ACC112 (cell line): ENCODE results near the gene CIT.

ENCODE experiments used
- H2AFZ ChIP-seq: fragments of 200-600 bp; sonication (generic); one replicate; pipeline ENCODE4 v1.6.0; 2017; ENCODE audit warnings: antibody characterized with exemption, low read length; ENCODE audit not compliant: unreplicated experiment
- H3K27ac ChIP-seq: fragments of 200-600 bp; sonication (generic); 2 replicates; pipeline ENCODE4 v1.5.1; 2014; ENCODE audit warnings: low read depth, mild to moderate bottlenecking, antibody characterized with exemption, low read length, moderate library complexity
- H3K27me3 ChIP-seq: fragments of 200-600 bp; sonication (generic); 2 replicates; pipeline ENCODE4 v1.6.1; 2014; ENCODE audit warnings: mild to moderate bottlenecking, antibody characterized with exemption, low read length, moderate library complexity, mixed read lengths; ENCODE audit not compliant: insufficient read depth
- H3K36me3 ChIP-seq: fragments of 200-600 bp; sonication (generic); 2 replicates; pipeline ENCODE4 v1.6.1; 2016; ENCODE audit warnings: mild to moderate bottlenecking, antibody characterized with exemption, low read length, moderate library complexity, mixed read lengths; ENCODE audit not compliant: insufficient read depth
- H3K4me1 ChIP-seq: fragments of 200-600 bp; sonication (generic); one replicate; pipeline ENCODE4 v1.6.1; 2016; ENCODE audit warnings: low read length, mixed read lengths; ENCODE audit not compliant: insufficient read depth, unreplicated experiment, control insufficient read depth
- H3K4me3 ChIP-seq: fragments of 200-600 bp; sonication (generic); 2 replicates; pipeline ENCODE4 v1.5.1; 2014; ENCODE audit warnings: mild to moderate bottlenecking, low read depth, low read length
- H3K79me2 ChIP-seq: fragments of 200-600 bp; sonication (generic); one replicate; pipeline ENCODE4 v1.6.0; 2016; ENCODE audit warnings: low read length; ENCODE audit not compliant: control insufficient read depth, unreplicated experiment, insufficient read depth

The CIT gene

DNA sequence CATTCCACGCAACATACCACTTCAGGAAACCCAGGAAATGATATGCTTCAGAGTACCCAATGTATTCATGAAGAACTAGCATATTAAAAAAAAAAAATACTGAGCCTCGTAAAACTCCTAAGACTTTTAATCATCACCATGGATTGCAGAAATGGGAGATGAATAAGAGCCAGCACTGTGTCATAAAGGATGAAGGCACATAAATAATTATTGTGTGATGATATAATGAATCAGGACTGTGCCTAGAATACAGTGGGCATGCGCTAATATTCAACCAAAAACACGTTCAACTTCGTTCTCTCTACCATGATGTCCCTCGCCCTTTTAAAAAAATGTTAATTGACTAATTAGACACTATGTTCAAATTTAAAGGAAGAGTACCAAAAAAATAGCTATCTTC lies 68.7 kb downstream of the CIT start:
- H3K36me3 ChIP-seq, result peaks cover 10% of the 10 kb centered on the region; the same call in 1 of the 2 replicates
- H3K4me3 ChIP-seq, result peak overlapping the region; percentile 52; the same call in 1 of the 2 replicates
- no peak overlapping the region for H3K27ac ChIP-seq
- H3K27me3 ChIP-seq, result no peaks in the 10 kb centered on the region
- peaks cover 20% of the 10 kb centered on the region for H3K4me1 ChIP-seq
- no peaks in the 10 kb centered on the region for H3K79me2 ChIP-seq
- no peak overlapping the region for H2AFZ ChIP-seq

GRCh38 chr12:119807380-119807779 lies 69.7 kb downstream of the CIT start:
- H3K4me3 ChIP-seq, result no peak overlapping the region
- no peaks in the 10 kb centered on the region for H3K79me2 ChIP-seq
- no peak overlapping the region for H2AFZ ChIP-seq
- H3K27me3 ChIP-seq, result no peaks in the 10 kb centered on the region
- H3K4me1 ChIP-seq, result peaks cover 20% of the 10 kb centered on the region
- peaks cover 10% of the 10 kb centered on the region; the same call in 1 of the 2 replicates for H3K36me3 ChIP-seq
- H3K27ac ChIP-seq, result no peak overlapping the region

- H3K27ac ChIP-seq, result no peak overlapping the region
- peaks cover 7% of the 10 kb centered on the region; the same call in 1 of the 2 replicates for H3K36me3 ChIP-seq
- H3K79me2 ChIP-seq, result no peaks in the 10 kb centered on the region
- H3K4me3 ChIP-seq, result no peak overlapping the region
- peak overlapping the region; percentile 10 for H2AFZ ChIP-seq
- peaks cover 20% of the 10 kb centered on the region for H3K4me1 ChIP-seq
- H3K27me3 ChIP-seq, result no peaks in the 10 kb centered on the region
These were observed 73.0 kb downstream of the CIT start for GRCh38 chr12:119804011-119804641.

- Histone ChIP-seq H3K4me3 (no peak overlapping the region), H2AFZ (no peak overlapping the region), H3K36me3 (peaks cover 9% of the 10 kb centered on the region; the same call in 1 of the 2 replicates), H3K4me1 (peaks cover 13% of the 10 kb centered on the region), H3K27ac (no peak overlapping the region), H3K79me2 (no peaks in the 10 kb centered on the region), H3K27me3 (no peaks in the 10 kb centered on the region)
These were observed 73.7 kb downstream of the CIT start for GRCh38 chr12:119803381-119803791.

DNA sequence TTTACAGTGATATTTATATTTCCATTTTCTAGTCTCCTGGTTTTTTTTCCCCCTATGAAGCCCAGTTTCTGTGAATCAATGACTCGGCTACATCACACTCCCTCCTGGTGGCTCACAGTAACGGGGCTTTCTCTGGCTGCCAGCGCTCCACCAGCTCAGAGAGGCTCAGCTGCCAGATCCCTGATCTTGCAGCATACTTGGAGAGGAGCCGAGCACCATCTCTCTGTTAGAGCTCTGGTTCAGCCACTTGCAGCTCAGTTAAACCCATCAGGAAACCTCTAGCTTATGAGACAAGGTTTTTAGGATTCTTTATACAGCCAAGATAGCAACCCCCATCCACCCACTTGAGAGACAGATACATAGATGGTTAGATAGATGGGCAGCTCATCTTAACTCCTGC lies 74.6 kb downstream of the CIT start:
- H3K79me2 ChIP-seq, result no peaks in the 10 kb centered on the region
- peaks cover 9% of the 10 kb centered on the region; the same call in 1 of the 2 replicates for H3K36me3 ChIP-seq
- H2AFZ ChIP-seq, result no peak overlapping the region
- peaks cover 10% of the 10 kb centered on the region for H3K4me1 ChIP-seq
- H3K27ac ChIP-seq, result no peak overlapping the region
- H3K4me3 ChIP-seq, result no peak overlapping the region
- H3K27me3 ChIP-seq, result no peaks in the 10 kb centered on the region

GRCh38 chr12:119797090-119797489 lies 80.0 kb downstream of the CIT start:
- Histone ChIP-seq H3K4me3 (no peak overlapping the region), H3K79me2 (no peaks in the 10 kb centered on the region), H3K4me1 (no peaks in the 10 kb centered on the region), H3K27ac (no peak overlapping the region), H3K27me3 (no peaks in the 10 kb centered on the region), H3K36me3 (peaks cover 16% of the 10 kb centered on the region), H2AFZ (no peak overlapping the region)

DNA sequence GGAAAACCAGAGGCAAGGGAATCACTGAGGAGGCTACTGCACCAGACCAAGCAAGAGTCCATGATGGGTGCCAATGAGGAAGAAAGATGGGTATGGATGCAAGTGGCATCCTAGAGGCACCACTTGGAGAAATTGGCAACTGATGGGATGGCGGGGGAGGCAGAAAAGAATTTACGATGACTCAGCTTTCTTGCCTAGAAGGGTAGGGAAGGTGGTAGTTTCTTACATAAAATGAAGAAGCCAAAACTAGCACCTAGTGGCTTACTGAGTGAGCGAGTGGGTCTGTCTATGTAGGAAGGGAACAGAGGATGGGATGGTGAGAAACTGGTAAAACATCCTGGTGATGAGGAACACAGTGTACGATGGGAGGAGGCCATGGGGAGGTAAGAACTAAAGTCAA lies 80.8 kb downstream of the CIT start:
- no peak overlapping the region for H2AFZ ChIP-seq
- H3K4me3 ChIP-seq, result no peak overlapping the region
- no peaks in the 10 kb centered on the region for H3K79me2 ChIP-seq
- no peak overlapping the region for H3K27ac ChIP-seq
- H3K36me3 ChIP-seq, result peaks cover 16% of the 10 kb centered on the region
- H3K4me1 ChIP-seq, result no peaks in the 10 kb centered on the region
- H3K27me3 ChIP-seq, result no peaks in the 10 kb centered on the region

DNA sequence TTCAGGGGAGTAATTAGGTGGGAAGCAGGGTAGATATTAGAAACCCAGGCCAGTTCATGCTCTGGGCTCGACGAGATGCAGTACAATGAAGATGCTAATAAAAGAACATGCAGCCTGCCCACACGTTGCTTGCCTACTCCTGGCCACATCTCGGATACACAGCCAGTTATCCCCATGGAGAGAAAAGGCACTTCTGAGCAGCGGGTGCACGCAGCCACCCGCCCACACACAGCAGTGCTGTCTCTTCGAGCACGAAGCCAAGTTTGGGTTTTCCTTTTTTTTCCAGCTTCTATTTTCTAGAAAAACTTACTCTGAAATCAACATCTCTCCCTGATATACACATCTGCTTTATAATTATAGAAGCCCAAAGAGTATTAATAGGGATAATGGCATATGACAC lies 85.7 kb downstream of the CIT start:
- no peak overlapping the region for H2AFZ ChIP-seq
- no peaks in the 10 kb centered on the region for H3K27me3 ChIP-seq
- peaks cover 13% of the 10 kb centered on the region for H3K36me3 ChIP-seq
- H3K4me1 ChIP-seq, result peaks cover 3% of the 10 kb centered on the region
- H3K79me2 ChIP-seq, result no peaks in the 10 kb centered on the region
- no peak overlapping the region for H3K27ac ChIP-seq
- H3K4me3 ChIP-seq, result no peak overlapping the region

GRCh38 chr12:119788786-119789185 lies 88.3 kb downstream of the CIT start:
- H3K4me1 ChIP-seq, result peaks cover 3% of the 10 kb centered on the region
- H3K36me3 ChIP-seq, result peaks cover under 1% of the 10 kb centered on the region; the same call in 1 of the 2 replicates
- no peaks in the 10 kb centered on the region for H3K27me3 ChIP-seq
- H3K4me3 ChIP-seq, result no peak overlapping the region
- H3K79me2 ChIP-seq, result no peaks in the 10 kb centered on the region
- no peak overlapping the region for H3K27ac ChIP-seq
- no peak overlapping the region for H2AFZ ChIP-seq

DNA sequence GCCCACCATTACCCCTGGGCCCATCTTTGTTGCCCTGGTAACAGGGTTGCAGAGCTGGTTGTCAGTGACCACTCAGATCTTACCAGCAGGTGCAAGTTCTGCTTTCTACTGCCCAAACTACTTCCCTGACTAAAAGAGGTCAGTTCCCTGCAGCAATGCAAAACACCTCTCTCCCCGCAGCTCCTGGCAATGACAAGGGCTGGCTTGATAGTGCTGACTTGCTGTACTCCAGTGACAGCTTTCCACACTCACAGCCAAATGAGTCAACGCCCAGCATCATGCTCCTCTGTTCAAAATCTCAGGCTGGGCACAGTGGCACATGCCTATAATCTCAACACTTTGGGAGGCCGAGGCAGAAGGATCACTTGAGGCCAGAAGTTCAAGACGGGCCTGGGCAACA lies 90.6 kb downstream of the CIT start:
- H3K4me3 ChIP-seq, result no peak overlapping the region
- peaks cover 3% of the 10 kb centered on the region; the same call in 1 of the 2 replicates for H3K36me3 ChIP-seq
- no peaks in the 10 kb centered on the region for H3K79me2 ChIP-seq
- peaks cover 3% of the 10 kb centered on the region for H3K4me1 ChIP-seq
- no peaks in the 10 kb centered on the region for H3K27me3 ChIP-seq
- no peak overlapping the region for H2AFZ ChIP-seq
- H3K27ac ChIP-seq, result no peak overlapping the region

- Histone ChIP-seq H3K27ac (no peak overlapping the region), H3K79me2 (no peaks in the 10 kb centered on the region), H3K4me3 (no peak overlapping the region), H3K36me3 (peaks cover 3% of the 10 kb centered on the region; the same call in 1 of the 2 replicates), H2AFZ (no peak overlapping the region), H3K4me1 (peaks cover 3% of the 10 kb centered on the region), H3K27me3 (no peaks in the 10 kb centered on the region)
These were observed 92.4 kb downstream of the CIT start for GRCh38 chr12:119784673-119785072.
